ENCODE results near the gene TSHR.

DNA sequence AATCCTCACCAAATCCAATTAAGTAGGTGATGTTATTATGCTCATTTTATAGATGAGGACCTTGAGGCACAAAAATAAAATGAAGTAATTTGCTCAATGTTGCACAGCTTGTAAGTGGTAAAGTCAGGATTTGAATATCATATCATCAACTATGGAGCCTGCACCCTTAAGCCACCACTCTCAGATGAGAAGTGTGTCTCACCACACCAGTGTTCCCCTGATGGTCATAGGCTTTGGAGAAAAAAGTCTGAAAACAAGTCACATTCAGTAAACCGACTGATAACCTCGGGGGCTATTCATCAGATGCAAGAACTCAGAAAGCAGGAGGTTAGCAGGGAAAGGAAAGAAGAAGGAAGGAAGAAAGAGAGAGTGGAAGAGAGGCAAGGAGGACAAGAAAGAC lies 2.8 kb downstream of the TSHR start:
- no peak for TF ChIP-seq MEF2D (CRISPR knock-in tag; IDR thresholded peaks at IDR 0.05)
- no peak for TF ChIP-seq ZNF619 (CRISPR knock-in tag; IDR thresholded peaks at IDR 0.05)
- no peak for TF ChIP-seq MAFG (CRISPR knock-in tag; IDR thresholded peaks at IDR 0.05)

All from HepG2 (cell line).